Measurements from ENCODE around the gene NHSL1.

The NHSL1 gene

GRCh38 chr6:138421608-138422007 is 77.7 kb downstream of the NHSL1 start:
- DNase-seq (ENCODE audit: low read depth): no peak
- TF ChIP-seq CTCF (conservative IDR thresholded peaks at IDR 0.05; ENCODE audit: low read depth, low read length): no peak

GRCh38 chr6:138421089-138421488 is 78.2 kb downstream of the NHSL1 start:
- TF ChIP-seq CTCF (conservative IDR thresholded peaks at IDR 0.05; ENCODE audit: low read depth, low read length): no peak
- H3K4me3 ChIP-seq (ENCODE audit: low read length): no peak overlapping the region
- DNase-seq (ENCODE audit: low read depth): no peak

More at GRCh38 chr6:138421608-138422007, 77.7 kb downstream of the NHSL1 start:
- H3K4me3 ChIP-seq (ENCODE audit: low read length): no peak overlapping the region

GRCh38 chr6:138420356-138420755 is 78.9 kb downstream of the NHSL1 start:
- no peak for DNase-seq (ENCODE audit: low read depth)
- TF ChIP-seq CTCF (conservative IDR thresholded peaks at IDR 0.05; ENCODE audit: low read depth, low read length): no peak
- no peak overlapping the region for H3K4me3 ChIP-seq (ENCODE audit: low read length)

GRCh38 chr6:138419766-138420165 is 79.5 kb downstream of the NHSL1 start:
- no peak for DNase-seq (ENCODE audit: low read depth)
- no peak for TF ChIP-seq CTCF (conservative IDR thresholded peaks at IDR 0.05; ENCODE audit: low read depth, low read length)
- H3K4me3 ChIP-seq (ENCODE audit: low read length): no peak overlapping the region

GRCh38 chr6:138418118-138418742 is 81.1 kb downstream of the NHSL1 start:
- H3K4me3 ChIP-seq (ENCODE audit: low read length): no peak overlapping the region
- no peak for TF ChIP-seq CTCF (conservative IDR thresholded peaks at IDR 0.05; ENCODE audit: low read depth, low read length)
- DNase-seq (ENCODE audit: low read depth): no peak

GRCh38 chr6:138417493-138418117 is 81.7 kb downstream of the NHSL1 start:
- DNase-seq (ENCODE audit: low read depth): no peak
- no peak for TF ChIP-seq CTCF (conservative IDR thresholded peaks at IDR 0.05; ENCODE audit: low read depth, low read length)
- H3K4me3 ChIP-seq (ENCODE audit: low read length): no peak overlapping the region

- no peak for TF ChIP-seq CTCF (conservative IDR thresholded peaks at IDR 0.05; ENCODE audit: low read depth, low read length)
- H3K4me3 ChIP-seq (ENCODE audit: low read length): no peak overlapping the region
- no peak for DNase-seq (ENCODE audit: low read depth)
These were observed 83.1 kb downstream of the NHSL1 start for GRCh38 chr6:138416206-138416605.

Data from retinal pigment epithelial cell (primary cell).